OCI-LY1 (cell line): Measurements from ENCODE around the gene URB2.

Experiments used
- H2AFZ ChIP-seq: fragments of 200-600 bp; sonication (generic), shearing (Covaris generic); 2 replicates; pipeline ENCODE4 v1.6.0; 2014; ENCODE audit warnings: antibody characterized with exemption, mild to moderate bottlenecking, low read length
- H3F3A ChIP-seq: fragments of 200-600 bp; sonication (generic), shearing (Covaris generic); 2 replicates; pipeline ENCODE4 v1.6.0; 2014; ENCODE audit warnings: mild to moderate bottlenecking, antibody characterized with exemption, low read length, moderate library complexity; ENCODE audit not compliant: insufficient read depth
- H3K27ac ChIP-seq: fragments of 200-600 bp; sonication (generic); 2 replicates; pipeline ENCODE4 v1.5.1; 2014; ENCODE audit warnings: low read length, mixed run types, mild to moderate bottlenecking, low read depth; ENCODE audit not compliant: poor library complexity, severe bottlenecking
- H3K27me3 ChIP-seq: fragments of 200-600 bp; sonication (generic); 2 replicates; pipeline ENCODE4 v1.6.0; 2014; ENCODE audit warnings: antibody characterized with exemption, mild to moderate bottlenecking, low read length, moderate library complexity; ENCODE audit not compliant: insufficient read depth
- H3K36me3 ChIP-seq: fragments of 200-600 bp; sonication (generic); 2 replicates; pipeline ENCODE4 v1.6.1; 2014; ENCODE audit warnings: mild to moderate bottlenecking, antibody characterized with exemption, low read length, moderate library complexity, mixed read lengths; ENCODE audit not compliant: insufficient read depth
- H3K4me1 ChIP-seq: fragments of 200-600 bp; sonication (generic); 2 replicates; pipeline ENCODE4 v1.5.1; 2014; ENCODE audit warnings: mild to moderate bottlenecking, low read length, moderate library complexity; ENCODE audit not compliant: insufficient read depth, severe bottlenecking
- H3K4me2 ChIP-seq: fragments of 200-600 bp; sonication (generic), shearing (Covaris generic); 2 replicates; pipeline ENCODE4 v1.6.1; 2014; ENCODE audit warnings: low read length
- H3K4me3 ChIP-seq: fragments of 200-600 bp; sonication (generic); 2 replicates; pipeline ENCODE4 v1.5.1; 2014; ENCODE audit warnings: low read length, low read depth, mild to moderate bottlenecking, mixed read lengths; ENCODE audit not compliant: poor library complexity, severe bottlenecking
- H3K79me2 ChIP-seq: fragments of 200-600 bp; shearing (Covaris generic); 2 replicates; pipeline ENCODE4 v1.6.1; 2016; ENCODE audit warnings: mixed run types, low read length, mixed read lengths; ENCODE audit not compliant: insufficient read depth
- H3K9ac ChIP-seq: fragments of 200-600 bp; sonication (generic), shearing (Covaris generic); 2 replicates; pipeline ENCODE4 v1.6.1; 2014; ENCODE audit warnings: mild to moderate bottlenecking, low read length, mixed read lengths
- H3K9me2 ChIP-seq: fragments of 200-600 bp; sonication (generic), shearing (Covaris generic); 2 replicates; pipeline ENCODE4 v1.6.1; 2014; ENCODE audit warnings: low read depth, mild to moderate bottlenecking, low read length, mixed read lengths
- H3K9me3 ChIP-seq: fragments of 200-600 bp; shearing (Covaris generic); 2 replicates; pipeline ENCODE4 v1.6.1; 2014; ENCODE audit warnings: low read length, mixed read lengths
- H4K20me1 ChIP-seq: fragments of 200-600 bp; sonication (generic), shearing (Covaris generic); 2 replicates; pipeline ENCODE4 v1.6.0; 2016; ENCODE audit warnings: mild to moderate bottlenecking, low read length; ENCODE audit not compliant: insufficient read depth
- CTCF ChIP-seq: fragments of 200-600 bp; sonication (generic), shearing (Covaris generic); IDR thresholded peaks from 2 replicates; pipeline ENCODE4 v1.5.1; 2017; ENCODE audit warnings: mild to moderate bottlenecking, antibody characterized with exemption, low read length, moderate library complexity, mixed read lengths
- EZH2 ChIP-seq: fragments of 200-600 bp; sonication (generic), shearing (Covaris generic); IDR thresholded peaks from 2 replicates; pipeline ENCODE4 v1.8.0; 2017; ENCODE audit warnings: borderline replicate concordance, mixed run types, mild to moderate bottlenecking, antibody characterized with exemption, low read length, moderate library complexity, mixed read lengths

The URB2 gene

DNA sequence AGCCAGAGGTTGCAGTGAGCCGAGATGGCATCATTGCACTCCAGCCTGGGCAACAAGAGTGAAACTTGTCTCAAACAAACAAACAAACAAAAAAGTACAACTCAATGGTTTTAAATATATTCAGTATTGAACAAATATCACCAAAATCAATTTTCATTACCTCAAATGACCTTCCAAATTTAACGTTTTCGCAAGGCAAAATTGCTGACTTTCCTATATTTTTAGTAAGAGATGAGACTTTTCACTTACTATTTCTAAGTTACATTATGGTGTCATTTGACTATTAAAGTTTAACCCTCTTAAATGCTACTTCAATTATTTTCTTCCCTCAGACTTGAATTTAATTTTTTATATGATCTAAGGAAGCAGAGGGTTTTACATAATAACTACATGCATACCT, 44.6 kb upstream of the URB2 start:
- Histone ChIP-seq H3K79me2 (no peaks in the 10 kb centered on the region), H3K27me3 (no peaks in the 10 kb centered on the region), H3K4me3 (no peak overlapping the region), H2AFZ (no peak overlapping the region), H3K36me3 (no peaks in the 10 kb centered on the region), H3K9me3 (no peaks in the 10 kb centered on the region), H3K27ac (no peak overlapping the region), H3K9ac (no peak overlapping the region), H3K9me2 (no peaks in the 10 kb centered on the region), H3K4me2 (no peak overlapping the region), H3K4me1 (peaks cover 16% of the 10 kb centered on the region), H3F3A (no peaks in the 10 kb centered on the region), H4K20me1 (no peaks in the 10 kb centered on the region)
- TF ChIP-seq EZH2 (no peak), CTCF (no peak)

DNA sequence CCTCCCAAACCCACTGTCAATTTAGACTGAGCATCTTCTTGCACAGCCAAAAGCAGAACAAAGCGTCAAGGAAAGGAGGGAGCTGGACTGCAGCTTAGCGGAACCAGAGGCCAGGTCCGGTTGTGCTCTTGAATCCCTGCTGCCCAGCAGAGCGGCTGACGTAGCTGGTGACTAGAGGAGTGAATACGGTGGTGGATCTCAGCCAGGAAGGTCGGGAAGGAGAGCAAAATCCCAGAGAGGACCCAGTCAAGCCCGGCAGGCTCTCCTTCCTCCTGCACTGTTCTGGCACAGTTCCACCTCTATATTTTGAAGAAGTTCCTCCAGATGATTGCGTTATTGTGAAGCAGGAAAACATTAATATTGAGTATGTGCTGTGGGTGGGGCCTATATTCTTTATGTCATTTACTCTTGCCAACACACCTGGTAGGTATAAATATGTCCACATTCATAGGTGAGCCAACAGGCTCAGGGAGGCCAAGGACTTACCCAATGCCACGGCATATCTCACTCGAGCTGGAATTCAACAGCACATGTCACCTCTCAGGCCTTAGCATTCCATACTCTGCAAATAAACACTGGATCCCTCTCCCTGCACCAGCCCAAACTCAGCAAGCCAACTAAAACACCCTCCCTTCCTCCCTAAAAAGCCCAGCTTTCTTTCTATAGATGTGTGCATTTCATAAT, 43.9 kb upstream of the URB2 start:
- Histone ChIP-seq H3K4me1 (peaks cover 16% of the 10 kb centered on the region), H3K79me2 (no peaks in the 10 kb centered on the region), H3K36me3 (no peaks in the 10 kb centered on the region), H4K20me1 (no peaks in the 10 kb centered on the region), H3K27me3 (no peaks in the 10 kb centered on the region), H3F3A (no peaks in the 10 kb centered on the region), H3K4me2 (no peak overlapping the region), H3K9me2 (no peaks in the 10 kb centered on the region), H3K4me3 (no peak overlapping the region), H3K27ac (no peak overlapping the region), H3K9me3 (no peaks in the 10 kb centered on the region), H3K9ac (no peak overlapping the region), H2AFZ (no peak overlapping the region)
- no peak for TF ChIP-seq EZH2
- no peak for TF ChIP-seq CTCF

DNA sequence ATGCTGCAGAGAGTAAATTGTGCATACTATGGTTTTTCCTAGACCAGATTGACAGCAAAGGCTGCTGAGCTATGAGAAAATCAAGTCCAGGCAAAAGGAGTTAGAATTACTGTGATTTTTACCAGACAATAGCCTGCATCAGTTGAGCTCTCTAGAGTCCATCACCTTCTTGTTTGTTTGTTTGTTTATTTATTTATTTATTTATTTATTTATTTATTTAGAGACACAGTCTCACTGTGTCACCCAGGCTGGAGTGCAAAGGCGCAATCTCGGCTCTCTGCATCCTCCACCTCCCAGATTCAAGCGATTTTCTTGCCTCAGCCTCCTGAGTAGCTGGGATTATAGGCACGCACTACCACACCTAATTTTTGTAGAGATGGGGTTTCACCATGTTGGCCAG, 43.3 kb upstream of the URB2 start:
- Histone ChIP-seq H3K9me3 (no peaks in the 10 kb centered on the region), H3K4me2 (no peak overlapping the region), H3K27ac (no peak overlapping the region), H3K4me1 (peaks cover 16% of the 10 kb centered on the region), H2AFZ (no peak overlapping the region), H3K36me3 (no peaks in the 10 kb centered on the region), H3K79me2 (no peaks in the 10 kb centered on the region), H3F3A (no peaks in the 10 kb centered on the region), H3K4me3 (no peak overlapping the region), H3K9me2 (no peaks in the 10 kb centered on the region), H3K9ac (no peak overlapping the region), H4K20me1 (no peaks in the 10 kb centered on the region), H3K27me3 (no peaks in the 10 kb centered on the region)
- no peak for TF ChIP-seq EZH2
- TF ChIP-seq CTCF, result no peak
